A673 (cell line): ENCODE results near the gene HABP2. TPM values are rescaled to one million over a fixed set of nuclear protein-coding genes. Genes with fewer than 3 reads are reported as not detected.

Experiments used
- BruUV-seq: library from RNA; stranded (reverse); fragments of 400-500 nt; replicated peaks from 2 replicates; lab custom pipeline; 2021; lab: Mats Ljungman, UMichigan
- CTCF ChIA-PET: fragments of 300-600 bp; sonication (Branson Sonifier 250); formaldehyde crosslinking; loops from one replicate; lab custom pipeline; 2022; ENCODE audit warnings: antibody characterized with exemption; lab: Charles Lee
- POLR2A ChIA-PET: fragments of 300-600 bp; sonication (Branson Sonifier 250); formaldehyde crosslinking; loops from one replicate; lab custom pipeline; 2022; ENCODE audit warnings: antibody characterized with exemption; ENCODE audit not compliant: low non-redundant PET; lab: Charles Lee
- DNase-seq: peaks from one replicate; pipeline ENCODE4 v3.0.0-alpha.2; 2015; ENCODE audit warnings: low spot score
- H3K27ac ChIP-seq: fragments of 200-600 bp; sonication (generic); 2 replicates; pipeline ENCODE4 v1.5.1; 2016; ENCODE audit warnings: mixed run types, low read depth, mild to moderate bottlenecking, mixed read lengths, antibody characterized with exemption, low read length; ENCODE audit not compliant: poor library complexity, severe bottlenecking
- H3K27me3 ChIP-seq: fragments of 200-600 bp; sonication (generic); replicated peaks from 2 replicates; pipeline ENCODE4 v1.6.1; 2017; ENCODE audit warnings: mixed run types, low read depth, mild to moderate bottlenecking, mixed read lengths, antibody characterized with exemption, low read length; ENCODE audit not compliant: insufficient read depth, poor library complexity
- H3K36me3 ChIP-seq: fragments of 200-600 bp; sonication (generic); 2 replicates; pipeline ENCODE4 v1.6.1; 2016; ENCODE audit warnings: mixed run types, mild to moderate bottlenecking, mixed read lengths, antibody characterized with exemption, low read length; ENCODE audit not compliant: insufficient read depth, poor library complexity, severe bottlenecking
- H3K4me1 ChIP-seq: fragments of 200-600 bp; sonication (generic); 2 replicates; pipeline ENCODE4 v1.6.1; 2017; ENCODE audit warnings: mixed run types, mild to moderate bottlenecking, mixed read lengths, antibody characterized with exemption, low read length; ENCODE audit not compliant: insufficient read depth, poor library complexity, severe bottlenecking
- H3K4me3 ChIP-seq: fragments of 200-600 bp; sonication (generic); 2 replicates; pipeline ENCODE4 v1.5.1; 2016; ENCODE audit warnings: low read depth, mixed run types, mild to moderate bottlenecking, mixed read lengths, low read length; ENCODE audit not compliant: poor library complexity, severe bottlenecking
- H3K9me3 ChIP-seq: fragments of 200-600 bp; sonication (generic); 2 replicates; pipeline ENCODE4 v1.6.1; 2016; ENCODE audit warnings: mixed run types, low read depth, mild to moderate bottlenecking, mixed read lengths, antibody characterized with exemption, low read length; ENCODE audit not compliant: poor library complexity, severe bottlenecking
- CTCF ChIP-seq: fragments of 300-800, 200-600 bp; sonication (generic); conservative IDR thresholded peaks from 2 replicates; pipeline ENCODE4 v1.5.1; 2017; ENCODE audit warnings: low read depth, mild to moderate bottlenecking, antibody characterized with exemption, low read length, moderate library complexity, mixed read lengths
- EZH2 ChIP-seq: fragments of 200-600 bp; sonication (generic); IDR thresholded peaks from 2 replicates; pipeline ENCODE4 v1.6.1; 2017; ENCODE audit warnings: borderline replicate concordance, low read depth, mild to moderate bottlenecking, mixed read lengths, antibody characterized with exemption, low read length; ENCODE audit not compliant: poor library complexity, severe bottlenecking
- intact Hi-C: fragments of 100-400 bp; cut with micrococcal nuclease; formaldehyde crosslinking; loops from one replicate; pipeline ENCODE4 v1.10.0; 2022; ENCODE audit not compliant: unreplicated experiment
- total RNA-seq: library from RNA; stranded (reverse); gene quantifications from 2 replicates; pipeline ENCODE4 v1.2.3, GENCODE V29; 2021

HABP2 gene
- total RNA-seq, 1 experiment from 2014 or later, result not detected

- BruUV-seq, result no TSS peak
- Histone ChIP-seq H3K9me3 (no peaks in the 10 kb centered on the region), H3K4me3 (no peak overlapping the region), H3K4me1 (peaks cover 21% of the 10 kb centered on the region), H3K36me3 (no peaks in the 10 kb centered on the region), H3K27me3 (no peaks in the 10 kb centered on the region), H3K27ac (no peak overlapping the region)
- POLR2A ChIA-PET, result no interaction called here
- intact Hi-C loops, result no loop called here
- TF ChIP-seq CTCF (no peak), EZH2 (no peak)
- CTCF ChIA-PET, result no interaction called here
- DNase-seq, result no peak
Observed at GRCh38 chr10:113557424-113557862, 4.6 kb downstream of the HABP2 start.

GRCh38 chr10:113557903-113558321, 5.1 kb downstream of the HABP2 start:
- no peak for DNase-seq
- H3K4me3 ChIP-seq, result no peak overlapping the region
- intact Hi-C loops, result no loop called here

GRCh38 chr10:113560071-113560470, 7.2 kb downstream of the HABP2 start:
- Histone ChIP-seq H3K4me3 (no peak overlapping the region), H3K4me1 (peaks cover 17% of the 10 kb centered on the region), H3K27me3 (no peaks in the 10 kb centered on the region), H3K9me3 (no peaks in the 10 kb centered on the region), H3K27ac (no peak overlapping the region), H3K36me3 (no peaks in the 10 kb centered on the region)
- DNase-seq, result no peak
- ChIA-PET POLR2A (no interaction called here), CTCF (no interaction called here)
- TF ChIP-seq EZH2 (no peak), CTCF (no peak)
- BruUV-seq, result no TSS peak
- intact Hi-C loops, result loop anchor here (5.0 to 10.0 kb wide), 6 partner anchors 38 to 1083 kb away; no protein-coding TSS in a partner anchor

More at GRCh38 chr10:113557903-113558321, 5.1 kb downstream of the HABP2 start:
- H3K27me3 ChIP-seq, result no peaks in the 10 kb centered on the region
- BruUV-seq, result no TSS peak
- ChIA-PET CTCF (no interaction called here), POLR2A (interaction anchor here (0.6 kb wide), 1 partner anchor 12 kb away, joined by 3 read pairs; no protein-coding TSS in a partner anchor)
- H3K27ac ChIP-seq, result no peak overlapping the region
- TF ChIP-seq CTCF, result no peak
- no peak for TF ChIP-seq EZH2
- H3K4me1 ChIP-seq, result peaks cover 21% of the 10 kb centered on the region
- no peaks in the 10 kb centered on the region for H3K9me3 ChIP-seq
- no peaks in the 10 kb centered on the region for H3K36me3 ChIP-seq
